HEK293 (cell line): ENCODE results near the gene FGFR2.

ENCODE experiments used
- CTCF ChIA-PET: fragments of 350-600 bp; formaldehyde crosslinking; extraction: SDS; loops from one replicate; lab custom pipeline; 2021; ENCODE audit warnings: antibody characterized with exemption; lab: Yijun Ruan, JAX
- POLR2A ChIA-PET: fragments of 300-600 bp; formaldehyde crosslinking; extraction: SDS; loops from one replicate; lab custom pipeline; 2020; ENCODE audit warnings: antibody characterized with exemption, inconsistent platforms; lab: Yijun Ruan, JAX
- H3K27ac ChIP-seq: fragments of 200-500 bp; sonication (Bioruptor generic); 2 replicates; pipeline ENCODE4 v1.5.1; 2014; ENCODE audit warnings: low read depth, low read length, control low read depth, inconsistent platforms; ENCODE audit errors: extremely low read depth
- H3K36me3 ChIP-seq, 2 experiments: fragments of 200-500 bp in 1 of 2; sonication (Bioruptor generic) in 1 of 2; 1 replicate in 1 of 2; 2 replicates in 1 of 2; pipeline ENCODE4 v1.5.1; 2014 to 2017; ENCODE audit warnings: inconsistent platforms in 2 of 2, low read length in 2 of 2; ENCODE audit not compliant: control insufficient read depth in 2 of 2, insufficient read depth in 1 of 2
- H3K4me1 ChIP-seq: fragments of 200-500 bp; sonication (Bioruptor generic); 2 replicates; pipeline ENCODE4 v1.5.1; 2014; ENCODE audit warnings: mild to moderate bottlenecking, low read length, inconsistent platforms; ENCODE audit not compliant: control insufficient read depth, insufficient read depth
- H3K4me3 ChIP-seq: 2 replicates; pipeline ENCODE4 v1.5.1; 2011; ENCODE audit warnings: low read depth, mild to moderate bottlenecking, control low read depth, low read length, moderate library complexity
- H3K9me3 ChIP-seq: fragments of 200-500 bp; sonication (Bioruptor generic); 2 replicates; pipeline ENCODE4 v1.5.1; 2014; ENCODE audit warnings: low read depth, low read length, inconsistent platforms; ENCODE audit not compliant: control insufficient read depth, insufficient read depth
- ZNF112 ChIP-seq: fragments of 450-650 bp; formaldehyde crosslinking; IDR thresholded peaks from 2 replicates; pipeline ENCODE4 v1.5.0; 2017; ENCODE audit warnings: missing biosample characterization, missing genetic modification characterization
- ZNF24 ChIP-seq: fragments of 450-650 bp; formaldehyde crosslinking; IDR thresholded peaks from 2 replicates; pipeline ENCODE4 v1.5.1; 2016; ENCODE audit warnings: missing biosample characterization, missing genetic modification characterization
- ZNF292 ChIP-seq: fragments of 450-650 bp; formaldehyde crosslinking; IDR thresholded peaks from 2 replicates; pipeline ENCODE4 v1.5.1; 2016; ENCODE audit warnings: low read depth, missing biosample characterization, missing genetic modification characterization, borderline replicate concordance
- ZNF37A ChIP-seq: fragments of 450-650 bp; IDR thresholded peaks from 2 replicates; pipeline ENCODE4 v1.5.1; 2018; ENCODE audit warnings: missing biosample characterization, missing genetic modification characterization
- ZNF548 ChIP-seq: fragments of 450-650 bp; formaldehyde crosslinking; IDR thresholded peaks from 2 replicates; pipeline ENCODE4 v1.5.1; 2016; ENCODE audit warnings: missing biosample characterization, missing genetic modification characterization
- ZNF610 ChIP-seq: fragments of 450-650 bp; formaldehyde crosslinking; IDR thresholded peaks from 2 replicates; pipeline ENCODE4 v1.5.1; 2016; ENCODE audit warnings: missing biosample characterization, missing genetic modification characterization, borderline replicate concordance
- ZNF670 ChIP-seq: fragments of 450-650 bp; formaldehyde crosslinking; IDR thresholded peaks from 2 replicates; pipeline ENCODE4 v1.5.1; 2016; ENCODE audit warnings: missing biosample characterization, missing genetic modification characterization, low read depth
- TF ChIP-seq, protein P1 (sequence below): fragments of 450-650 bp; formaldehyde crosslinking; IDR thresholded peaks from 2 replicates; pipeline ENCODE4 v1.5.1; 2016; ENCODE audit warnings: missing biosample characterization, missing genetic modification characterization
- TF ChIP-seq, protein P2 (sequence below): fragments of 450-650 bp; formaldehyde crosslinking; IDR thresholded peaks from 2 replicates; pipeline ENCODE4 v1.5.1; 2016; ENCODE audit warnings: missing biosample characterization, missing genetic modification characterization
- TF ChIP-seq, protein P3 (sequence below): fragments of 450-650 bp; formaldehyde crosslinking; IDR thresholded peaks from 2 replicates; pipeline ENCODE4 v1.5.1; 2017; ENCODE audit warnings: missing biosample characterization, missing genetic modification characterization
- TF ChIP-seq, protein P4 (sequence below): fragments of 450-650 bp; formaldehyde crosslinking; IDR thresholded peaks from 2 replicates; pipeline ENCODE4 v1.5.1; 2016; ENCODE audit warnings: missing biosample characterization, missing genetic modification characterization, borderline replicate concordance
- TF ChIP-seq, protein P5 (sequence below): fragments of 450-650 bp; formaldehyde crosslinking; IDR thresholded peaks from 2 replicates; pipeline ENCODE4 v1.5.1; 2016; ENCODE audit warnings: missing biosample characterization, missing genetic modification characterization

Gene FGFR2

DNA sequence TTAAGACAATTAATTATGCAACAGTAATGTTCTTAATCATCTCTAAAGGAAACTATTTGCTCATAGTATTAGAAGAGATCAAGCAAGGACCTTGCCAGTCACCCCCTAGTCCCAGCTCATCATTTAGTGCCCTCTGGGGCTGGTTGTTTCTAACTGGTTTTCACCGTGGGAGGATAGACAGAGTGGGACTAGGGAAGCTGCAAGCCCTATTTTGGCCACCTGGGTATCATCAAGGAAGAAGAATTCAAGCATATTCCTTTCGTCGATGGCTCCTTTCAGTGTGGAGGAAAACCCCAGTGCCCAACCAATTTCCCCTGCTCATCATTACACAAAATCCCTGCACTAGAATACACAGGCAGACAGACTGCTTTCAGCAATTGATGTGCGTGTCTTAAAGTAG lies 30.6 kb upstream of the FGFR2 start (continued):
- TF ChIP-seq, protein P1, sequence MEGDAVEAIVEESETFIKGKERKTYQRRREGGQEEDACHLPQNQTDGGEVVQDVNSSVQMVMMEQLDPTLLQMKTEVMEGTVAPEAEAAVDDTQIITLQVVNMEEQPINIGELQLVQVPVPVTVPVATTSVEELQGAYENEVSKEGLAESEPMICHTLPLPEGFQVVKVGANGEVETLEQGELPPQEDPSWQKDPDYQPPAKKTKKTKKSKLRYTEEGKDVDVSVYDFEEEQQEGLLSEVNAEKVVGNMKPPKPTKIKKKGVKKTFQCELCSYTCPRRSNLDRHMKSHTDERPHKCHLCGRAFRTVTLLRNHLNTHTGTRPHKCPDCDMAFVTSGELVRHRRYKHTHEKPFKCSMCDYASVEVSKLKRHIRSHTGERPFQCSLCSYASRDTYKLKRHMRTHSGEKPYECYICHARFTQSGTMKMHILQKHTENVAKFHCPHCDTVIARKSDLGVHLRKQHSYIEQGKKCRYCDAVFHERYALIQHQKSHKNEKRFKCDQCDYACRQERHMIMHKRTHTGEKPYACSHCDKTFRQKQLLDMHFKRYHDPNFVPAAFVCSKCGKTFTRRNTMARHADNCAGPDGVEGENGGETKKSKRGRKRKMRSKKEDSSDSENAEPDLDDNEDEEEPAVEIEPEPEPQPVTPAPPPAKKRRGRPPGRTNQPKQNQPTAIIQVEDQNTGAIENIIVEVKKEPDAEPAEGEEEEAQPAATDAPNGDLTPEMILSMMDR (tag by site-specific recombination) = no peak
- TF ChIP-seq, protein P2, sequence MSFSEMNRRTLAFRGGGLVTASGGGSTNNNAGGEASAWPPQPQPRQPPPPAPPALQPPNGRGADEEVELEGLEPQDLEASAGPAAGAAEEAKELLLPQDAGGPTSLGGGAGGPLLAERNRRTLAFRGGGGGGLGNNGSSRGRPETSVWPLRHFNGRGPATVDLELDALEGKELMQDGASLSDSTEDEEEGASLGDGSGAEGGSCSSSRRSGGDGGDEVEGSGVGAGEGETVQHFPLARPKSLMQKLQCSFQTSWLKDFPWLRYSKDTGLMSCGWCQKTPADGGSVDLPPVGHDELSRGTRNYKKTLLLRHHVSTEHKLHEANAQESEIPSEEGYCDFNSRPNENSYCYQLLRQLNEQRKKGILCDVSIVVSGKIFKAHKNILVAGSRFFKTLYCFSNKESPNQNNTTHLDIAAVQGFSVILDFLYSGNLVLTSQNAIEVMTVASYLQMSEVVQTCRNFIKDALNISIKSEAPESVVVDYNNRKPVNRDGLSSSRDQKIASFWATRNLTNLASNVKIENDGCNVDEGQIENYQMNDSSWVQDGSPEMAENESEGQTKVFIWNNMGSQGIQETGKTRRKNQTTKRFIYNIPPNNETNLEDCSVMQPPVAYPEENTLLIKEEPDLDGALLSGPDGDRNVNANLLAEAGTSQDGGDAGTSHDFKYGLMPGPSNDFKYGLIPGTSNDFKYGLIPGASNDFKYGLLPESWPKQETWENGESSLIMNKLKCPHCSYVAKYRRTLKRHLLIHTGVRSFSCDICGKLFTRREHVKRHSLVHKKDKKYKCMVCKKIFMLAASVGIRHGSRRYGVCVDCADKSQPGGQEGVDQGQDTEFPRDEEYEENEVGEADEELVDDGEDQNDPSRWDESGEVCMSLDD (tag by site-specific recombination) = no peak
- TF ChIP-seq, protein P3, sequence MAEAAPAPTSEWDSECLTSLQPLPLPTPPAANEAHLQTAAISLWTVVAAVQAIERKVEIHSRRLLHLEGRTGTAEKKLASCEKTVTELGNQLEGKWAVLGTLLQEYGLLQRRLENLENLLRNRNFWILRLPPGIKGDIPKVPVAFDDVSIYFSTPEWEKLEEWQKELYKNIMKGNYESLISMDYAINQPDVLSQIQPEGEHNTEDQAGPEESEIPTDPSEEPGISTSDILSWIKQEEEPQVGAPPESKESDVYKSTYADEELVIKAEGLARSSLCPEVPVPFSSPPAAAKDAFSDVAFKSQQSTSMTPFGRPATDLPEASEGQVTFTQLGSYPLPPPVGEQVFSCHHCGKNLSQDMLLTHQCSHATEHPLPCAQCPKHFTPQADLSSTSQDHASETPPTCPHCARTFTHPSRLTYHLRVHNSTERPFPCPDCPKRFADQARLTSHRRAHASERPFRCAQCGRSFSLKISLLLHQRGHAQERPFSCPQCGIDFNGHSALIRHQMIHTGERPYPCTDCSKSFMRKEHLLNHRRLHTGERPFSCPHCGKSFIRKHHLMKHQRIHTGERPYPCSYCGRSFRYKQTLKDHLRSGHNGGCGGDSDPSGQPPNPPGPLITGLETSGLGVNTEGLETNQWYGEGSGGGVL (tag by site-specific recombination) = no peak

DNA sequence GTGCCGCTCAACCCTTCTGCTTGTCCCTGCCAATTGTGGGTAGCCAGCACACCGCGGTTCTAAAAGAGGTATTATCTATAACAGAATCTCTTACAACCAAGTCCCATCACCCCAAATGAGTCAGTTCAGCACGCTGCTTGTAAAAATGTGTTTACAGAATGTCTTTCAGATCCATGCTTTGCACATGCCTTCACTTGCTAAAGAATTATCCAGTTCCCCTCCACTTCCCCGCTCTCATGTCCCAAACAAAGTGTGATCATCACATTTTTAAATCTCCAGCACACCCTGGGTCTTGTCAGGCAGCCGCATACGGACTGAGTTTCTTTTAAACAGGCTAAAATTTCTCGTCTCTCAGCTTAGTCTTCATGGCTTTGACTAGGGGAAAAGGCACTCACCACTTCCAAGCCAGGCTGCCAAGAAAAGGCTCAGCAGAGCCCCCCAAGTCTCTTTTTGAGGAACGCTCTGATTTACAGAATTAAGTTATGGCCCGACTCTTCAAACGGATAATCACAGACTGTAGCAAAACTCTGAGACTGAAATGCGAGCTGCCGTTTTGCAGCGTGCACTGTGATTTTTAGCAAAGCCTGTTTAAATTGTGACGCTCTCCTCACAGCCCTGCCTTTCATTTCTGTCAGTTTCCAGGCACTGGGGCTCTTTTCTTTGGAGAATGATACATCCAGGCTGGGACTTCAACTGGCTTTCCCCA lies 29.8 kb upstream of the FGFR2 start:
- TF ChIP-seq ZNF292 (tag by site-specific recombination) (no peak), ZNF548 (tag by site-specific recombination) (no peak), ZNF670 (no peak), ZNF610 (tag by site-specific recombination) (no peak), ZNF24 (tag by site-specific recombination) (no peak), ZNF37A (no peak), ZNF112 (no peak)
- TF ChIP-seq, protein P4, sequence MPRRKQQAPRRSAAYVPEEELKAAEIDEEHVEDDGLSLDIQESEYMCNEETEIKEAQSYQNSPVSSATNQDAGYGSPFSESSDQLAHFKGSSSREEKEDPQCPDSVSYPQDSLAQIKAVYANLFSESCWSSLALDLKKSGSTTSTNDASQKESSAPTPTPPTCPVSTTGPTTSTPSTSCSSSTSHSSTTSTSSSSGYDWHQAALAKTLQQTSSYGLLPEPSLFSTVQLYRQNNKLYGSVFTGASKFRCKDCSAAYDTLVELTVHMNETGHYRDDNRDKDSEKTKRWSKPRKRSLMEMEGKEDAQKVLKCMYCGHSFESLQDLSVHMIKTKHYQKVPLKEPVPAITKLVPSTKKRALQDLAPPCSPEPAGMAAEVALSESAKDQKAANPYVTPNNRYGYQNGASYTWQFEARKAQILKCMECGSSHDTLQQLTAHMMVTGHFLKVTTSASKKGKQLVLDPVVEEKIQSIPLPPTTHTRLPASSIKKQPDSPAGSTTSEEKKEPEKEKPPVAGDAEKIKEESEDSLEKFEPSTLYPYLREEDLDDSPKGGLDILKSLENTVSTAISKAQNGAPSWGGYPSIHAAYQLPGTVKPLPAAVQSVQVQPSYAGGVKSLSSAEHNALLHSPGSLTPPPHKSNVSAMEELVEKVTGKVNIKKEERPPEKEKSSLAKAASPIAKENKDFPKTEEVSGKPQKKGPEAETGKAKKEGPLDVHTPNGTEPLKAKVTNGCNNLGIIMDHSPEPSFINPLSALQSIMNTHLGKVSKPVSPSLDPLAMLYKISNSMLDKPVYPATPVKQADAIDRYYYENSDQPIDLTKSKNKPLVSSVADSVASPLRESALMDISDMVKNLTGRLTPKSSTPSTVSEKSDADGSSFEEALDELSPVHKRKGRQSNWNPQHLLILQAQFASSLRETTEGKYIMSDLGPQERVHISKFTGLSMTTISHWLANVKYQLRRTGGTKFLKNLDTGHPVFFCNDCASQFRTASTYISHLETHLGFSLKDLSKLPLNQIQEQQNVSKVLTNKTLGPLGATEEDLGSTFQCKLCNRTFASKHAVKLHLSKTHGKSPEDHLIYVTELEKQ (tag by site-specific recombination) = no peak
- TF ChIP-seq, protein P5, sequence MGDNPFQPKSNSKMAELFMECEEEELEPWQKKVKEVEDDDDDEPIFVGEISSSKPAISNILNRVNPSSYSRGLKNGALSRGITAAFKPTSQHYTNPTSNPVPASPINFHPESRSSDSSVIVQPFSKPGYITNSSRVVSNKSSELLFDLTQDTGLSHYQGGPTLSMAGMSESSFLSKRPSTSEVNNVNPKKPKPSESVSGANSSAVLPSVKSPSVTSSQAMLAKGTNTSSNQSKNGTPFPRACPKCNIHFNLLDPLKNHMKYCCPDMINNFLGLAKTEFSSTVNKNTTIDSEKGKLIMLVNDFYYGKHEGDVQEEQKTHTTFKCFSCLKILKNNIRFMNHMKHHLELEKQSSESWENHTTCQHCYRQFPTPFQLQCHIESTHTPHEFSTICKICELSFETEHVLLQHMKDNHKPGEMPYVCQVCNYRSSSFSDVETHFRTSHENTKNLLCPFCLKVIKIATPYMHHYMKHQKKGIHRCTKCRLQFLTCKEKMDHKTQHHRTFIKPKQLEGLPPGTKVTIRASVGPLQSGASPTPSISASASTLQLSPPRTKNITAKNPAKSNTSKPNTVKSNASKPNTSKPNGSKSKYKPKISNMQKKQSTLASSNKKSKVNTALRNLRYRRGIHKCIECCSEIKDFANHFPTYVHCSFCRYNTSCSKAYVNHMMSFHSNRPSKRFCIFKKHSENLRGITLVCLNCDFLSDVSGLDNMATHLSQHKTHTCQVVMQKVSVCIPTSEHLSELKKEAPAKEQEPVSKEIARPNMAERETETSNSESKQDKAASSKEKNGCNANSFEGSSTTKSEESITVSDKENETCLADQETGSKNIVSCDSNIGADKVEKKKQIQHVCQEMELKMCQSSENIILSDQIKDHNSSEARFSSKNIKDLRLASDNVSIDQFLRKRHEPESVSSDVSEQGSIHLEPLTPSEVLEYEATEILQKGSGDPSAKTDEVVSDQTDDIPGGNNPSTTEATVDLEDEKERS (tag by site-specific recombination) = no peak
- Histone ChIP-seq H3K36me3 (no peaks in the 10 kb centered on the region), H3K27ac (no peak overlapping the region), H3K9me3 (no peaks in the 10 kb centered on the region), H3K4me3 (no peak overlapping the region), H3K4me1 (no peaks in the 10 kb centered on the region)
- CTCF ChIA-PET = no interaction called here
- POLR2A ChIA-PET = no interaction called here
